ES-I3 (cell line): ENCODE data around the gene COQ10A.

Experiments used
- H3K36me3 ChIP-seq: 2 replicates; pipeline ENCODE4 v1.6.1; 2013; ENCODE audit warnings: mild to moderate bottlenecking, low read length, control low read depth, moderate library complexity; ENCODE audit not compliant: insufficient read depth
- H3K4me1 ChIP-seq: 2 replicates; pipeline ENCODE4 v1.6.1; 2013; ENCODE audit warnings: mild to moderate bottlenecking, control low read depth, low read length; ENCODE audit not compliant: insufficient read depth
- H3K9ac ChIP-seq: 2 replicates; pipeline ENCODE4 v1.6.1; 2013; ENCODE audit warnings: low read depth, mild to moderate bottlenecking, low read length, moderate library complexity
- H3K9me3 ChIP-seq: 2 replicates; pipeline ENCODE4 v1.6.1; 2013; ENCODE audit warnings: mild to moderate bottlenecking, low read length, moderate library complexity; ENCODE audit not compliant: control insufficient read depth, insufficient read depth

The COQ10A gene

GRCh38 chr12:56266693-56267442, at the start of gene COQ10A:
COQ10A (plus strand) TSS chr12:56266942; CDS start chr12:56267119, 177 bp downstream.
- Histone ChIP-seq H3K4me1 (no peaks in the 10 kb centered on the region), H3K9ac (peak within 1 kb of the TSS; percentile 87), H3K36me3 (peaks cover 8% of the 10 kb centered on the region), H3K9me3 (no peaks in the 10 kb centered on the region)

- peaks cover 2% of the 10 kb centered on the region; the same call in 1 of the 2 replicates for H3K4me1 ChIP-seq
- H3K9me3 ChIP-seq = no peaks in the 10 kb centered on the region
- H3K36me3 ChIP-seq = peaks cover 7% of the 10 kb centered on the region; the same call in 1 of the 2 replicates
- H3K9ac ChIP-seq = no peak overlapping the region
These were observed 46.9 kb upstream of the COQ10A start for GRCh38 chr12:56219840-56220239.

DNA sequence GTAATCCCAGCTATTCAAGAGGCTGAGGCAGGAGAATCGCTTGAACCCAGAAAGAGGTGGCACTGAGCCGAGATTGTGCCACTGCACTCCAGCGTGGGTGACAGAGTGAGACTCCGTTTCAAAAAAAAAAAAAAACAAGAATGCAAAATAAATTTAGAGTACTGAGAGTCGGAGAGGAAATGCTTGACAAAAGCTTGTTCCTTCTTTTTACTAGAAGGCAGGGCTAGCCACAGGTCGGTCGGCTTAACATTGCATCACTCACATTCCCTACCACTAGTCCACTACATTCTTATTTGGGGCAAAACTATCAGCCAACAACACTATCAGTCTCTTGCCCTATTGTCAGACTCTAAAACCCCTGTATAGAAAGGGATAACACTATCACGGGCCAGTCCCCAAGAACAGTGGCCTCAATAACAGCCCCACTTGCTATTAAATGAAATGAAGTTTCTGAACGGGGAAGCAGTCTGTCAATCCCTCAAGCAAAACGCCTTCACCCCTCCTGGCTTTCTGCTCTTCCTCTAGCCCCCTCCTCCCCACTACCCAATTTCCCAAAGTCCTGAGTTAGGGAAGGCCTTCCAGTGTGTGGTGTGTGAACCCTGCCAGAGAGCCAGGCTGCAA, 46.0 kb upstream of the COQ10A start:
- Histone ChIP-seq H3K9ac (peak overlapping the region; percentile 77), H3K9me3 (no peaks in the 10 kb centered on the region), H3K36me3 (0 out of 2 replicates have a peak, but pooled peaks cover 4% of the 10 kb centered on the region), H3K4me1 (peaks cover 3% of the 10 kb centered on the region; the same call in 1 of the 2 replicates)

GRCh38 chr12:56221232-56221756, 45.4 kb upstream of the COQ10A start:
- H3K9me3 ChIP-seq = no peaks in the 10 kb centered on the region
- H3K4me1 ChIP-seq = peaks cover 3% of the 10 kb centered on the region; the same call in 1 of the 2 replicates
- H3K36me3 ChIP-seq = 0 out of 2 replicates have a peak, but pooled peaks cover 3% of the 10 kb centered on the region
- H3K9ac ChIP-seq = peak overlapping the region; percentile 77

DNA sequence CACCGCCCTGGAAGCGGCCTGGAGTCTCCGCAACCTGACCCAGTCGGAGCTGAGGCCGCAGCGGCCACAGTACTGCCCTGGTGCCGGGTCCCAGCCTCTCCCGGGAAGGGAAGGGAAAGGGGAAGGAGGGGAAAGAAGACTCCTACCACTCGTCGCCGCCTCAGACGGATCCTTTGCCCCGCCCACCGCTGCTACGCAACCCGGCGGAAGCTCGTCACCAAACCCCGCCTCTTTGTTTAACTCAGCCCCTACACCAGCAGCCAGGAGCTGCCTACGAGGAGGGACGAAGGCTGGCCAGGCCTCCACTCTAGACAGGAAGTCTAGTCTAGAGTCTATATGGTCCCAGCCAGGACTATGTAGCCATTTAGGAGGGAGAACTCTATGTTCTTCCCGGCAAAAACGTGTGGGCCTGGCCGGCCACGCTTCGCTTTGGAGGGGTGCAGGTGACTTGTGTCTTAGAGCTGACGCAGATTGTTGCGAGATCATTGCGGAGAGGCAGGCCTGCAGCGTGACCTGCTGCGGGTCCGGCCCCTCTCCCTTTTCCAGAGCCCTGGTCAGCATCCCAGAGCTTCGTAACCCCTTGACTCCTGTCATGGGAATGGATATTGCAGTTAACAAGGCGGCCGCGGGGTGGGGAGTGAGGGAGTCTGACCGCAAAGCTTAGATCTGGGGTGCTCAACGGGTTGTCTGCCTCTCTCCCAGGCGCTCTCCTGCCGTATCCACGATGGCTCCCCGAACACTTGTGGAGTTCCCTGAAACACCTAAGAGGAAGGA, 44.8 kb upstream of the COQ10A start, which contains the start of gene RNF41:
RNF41 (minus strand) TSS at position 166 of the 774 bp plus-strand sequence. CDS start 7,875 bp downstream, outside the sequence.
- peaks cover 3% of the 10 kb centered on the region; the same call in 1 of the 2 replicates for H3K4me1 ChIP-seq
- H3K36me3 ChIP-seq = no peaks in the 10 kb centered on the region
- no peaks in the 10 kb centered on the region for H3K9me3 ChIP-seq
- peak within 1 kb of the TSS; percentile 77 for H3K9ac ChIP-seq

DNA sequence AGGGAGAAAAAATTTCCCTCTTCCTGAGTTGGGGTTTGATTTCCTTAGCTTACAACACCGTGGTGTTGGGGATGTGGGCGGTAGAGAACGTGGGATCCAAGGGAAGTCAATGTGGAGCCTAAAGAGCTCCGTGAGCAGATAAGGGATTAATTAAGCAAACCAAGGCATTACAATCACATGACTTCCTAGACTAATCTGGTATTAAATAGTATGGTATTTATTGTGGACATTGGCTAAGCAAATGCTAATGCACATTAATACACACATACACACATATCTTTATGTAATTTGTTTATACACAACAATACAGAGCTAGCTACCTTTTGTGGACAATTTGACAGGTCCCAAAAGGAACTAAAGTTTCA, 44.2 kb upstream of the COQ10A start:
- Histone ChIP-seq H3K9ac (peak overlapping the region; percentile 77), H3K36me3 (no peaks in the 10 kb centered on the region), H3K4me1 (peaks cover 3% of the 10 kb centered on the region; the same call in 1 of the 2 replicates), H3K9me3 (no peaks in the 10 kb centered on the region)

- Histone ChIP-seq H3K36me3 (no peaks in the 10 kb centered on the region), H3K9ac (peak overlapping the region; percentile 77), H3K9me3 (no peaks in the 10 kb centered on the region), H3K4me1 (peaks cover 3% of the 10 kb centered on the region; the same call in 1 of the 2 replicates)
These were observed 43.1 kb upstream of the COQ10A start for GRCh38 chr12:56223571-56224101.

DNA sequence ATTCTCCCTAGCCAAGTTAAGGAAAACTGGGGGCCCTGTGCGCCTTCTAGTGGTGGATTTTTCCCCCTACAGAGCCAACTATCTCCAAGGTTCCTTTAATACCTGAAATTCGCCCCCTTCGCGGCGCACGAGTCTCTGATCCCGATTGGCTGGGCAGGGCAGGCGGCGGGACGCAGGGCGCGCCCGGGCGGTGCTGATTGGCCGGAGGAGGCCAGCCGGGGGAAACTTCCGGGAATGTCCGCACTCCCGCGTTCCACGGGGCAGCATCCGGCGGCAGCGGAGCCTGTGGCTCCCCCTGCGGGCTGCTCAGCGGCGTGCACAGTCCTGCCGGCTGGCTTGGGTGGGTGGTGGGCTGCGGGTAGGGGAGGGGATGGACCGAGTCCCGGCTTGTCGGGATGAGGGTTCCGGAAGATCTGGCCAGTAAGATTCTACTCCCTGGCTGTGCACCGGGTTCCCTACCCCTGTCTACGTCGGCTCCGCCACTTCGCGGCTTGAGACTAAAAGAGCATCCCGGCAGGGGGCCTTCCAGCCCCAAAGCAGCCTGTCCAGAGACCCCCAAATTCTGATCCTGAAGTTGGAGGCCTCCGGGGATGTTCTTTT, 42.5 kb upstream of the COQ10A start, which contains the start of gene NABP2:
NABP2 (plus strand) TSS at position 241 of the 600 bp plus-strand sequence. CDS start 515 bp downstream, outside the sequence.
- H3K9ac ChIP-seq = peak within 1 kb of the TSS; percentile 86
- no peaks in the 10 kb centered on the region for H3K36me3 ChIP-seq
- no peaks in the 10 kb centered on the region for H3K9me3 ChIP-seq
- peaks cover 3% of the 10 kb centered on the region; the same call in 1 of the 2 replicates for H3K4me1 ChIP-seq

GRCh38 chr12:56224954-56225353, 41.8 kb upstream of the COQ10A start:
- Histone ChIP-seq H3K9ac (peak overlapping the region; percentile 86; the same call in 1 of the 2 replicates), H3K9me3 (no peaks in the 10 kb centered on the region)

DNA sequence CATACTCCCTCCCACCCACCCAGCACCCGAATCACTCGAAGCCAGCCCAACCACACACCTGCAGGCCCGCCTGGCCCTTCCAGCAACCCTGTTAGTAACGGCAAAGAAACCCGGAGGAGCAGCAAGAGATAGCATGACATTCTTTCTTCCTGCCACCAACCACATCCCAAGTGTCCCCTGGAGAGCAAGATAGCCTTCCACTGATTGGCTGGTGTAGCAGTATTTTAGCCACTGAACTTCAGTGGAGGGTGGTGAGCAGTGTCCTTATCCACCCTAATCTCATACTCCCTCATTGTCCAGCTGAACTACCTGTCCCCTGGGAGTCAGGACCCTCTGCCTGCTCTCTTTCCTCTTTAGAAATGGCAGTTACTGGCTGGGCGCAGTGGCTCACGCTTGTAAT, 37.7 kb upstream of the COQ10A start:
- Histone ChIP-seq H3K4me1 (peaks cover 6% of the 10 kb centered on the region), H3K9me3 (no peaks in the 10 kb centered on the region), H3K9ac (no peak overlapping the region), H3K36me3 (no peaks in the 10 kb centered on the region)

More at GRCh38 chr12:56224954-56225353, 41.8 kb upstream of the COQ10A start:
- Histone ChIP-seq H3K4me1 (peaks cover 3% of the 10 kb centered on the region; the same call in 1 of the 2 replicates), H3K36me3 (no peaks in the 10 kb centered on the region)

GRCh38 chr12:56229916-56230431, 36.8 kb upstream of the COQ10A start, which contains the start of gene SLC39A5:
SLC39A5 (plus strand) TSS chr12:56230051; CDS start chr12:56231275, 1,224 bp downstream.
- H3K9me3 ChIP-seq = no peaks in the 10 kb centered on the region
- no peak within 1 kb of the TSS for H3K9ac ChIP-seq

DNA sequence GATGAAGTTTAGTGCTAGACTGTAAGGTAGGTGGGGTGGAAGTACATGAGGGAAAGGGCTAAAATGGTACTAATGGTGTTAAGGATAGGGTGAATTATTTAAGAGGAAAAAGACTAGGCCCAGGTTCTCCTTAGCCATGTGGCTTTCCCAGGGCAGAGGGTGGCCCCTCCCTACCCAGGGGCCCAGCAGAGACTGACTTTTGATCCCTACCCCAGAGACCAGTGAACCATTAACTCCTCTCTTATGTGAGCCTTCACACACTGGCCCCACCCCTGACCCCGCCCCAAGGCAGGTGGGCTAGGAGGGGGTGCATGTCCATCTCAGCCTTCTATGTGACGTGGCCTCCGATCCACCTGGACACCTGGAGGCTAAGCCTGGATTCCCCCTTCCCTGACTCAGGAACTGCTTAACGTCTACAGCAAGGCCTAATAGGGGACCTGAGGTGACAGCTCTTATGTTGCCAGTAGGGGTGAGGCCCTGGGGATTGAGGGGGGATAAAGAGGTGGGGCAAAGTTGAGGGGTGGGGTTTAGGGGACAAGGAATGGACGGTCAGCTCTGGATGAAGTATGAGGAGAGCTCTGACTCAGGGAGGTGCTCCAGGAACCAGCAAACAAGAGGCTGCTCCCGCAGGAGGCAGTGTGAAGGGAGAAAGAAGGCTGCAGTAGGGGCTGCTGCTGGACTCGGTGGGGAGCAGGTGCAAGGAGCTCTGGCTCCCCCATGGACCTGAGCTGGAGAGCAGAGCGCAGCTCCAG, 36.1 kb upstream of the COQ10A start:
- no peaks in the 10 kb centered on the region for H3K9me3 ChIP-seq
- peaks cover 3% of the 10 kb centered on the region; the same call in 1 of the 2 replicates for H3K4me1 ChIP-seq
- no peaks in the 10 kb centered on the region for H3K36me3 ChIP-seq
- no peak overlapping the region for H3K9ac ChIP-seq

More at GRCh38 chr12:56229916-56230431, 36.8 kb upstream of the COQ10A start, which contains the start of gene SLC39A5:
- Histone ChIP-seq H3K4me1 (peaks cover 3% of the 10 kb centered on the region; the same call in 1 of the 2 replicates), H3K36me3 (no peaks in the 10 kb centered on the region)
